Neutrophil (primary cell): Measurements from ENCODE around the gene PTPRD.

Source experiments
- H3K27ac ChIP-seq: fragments of 200-600 bp; sonication (generic); 2 replicates; pipeline ENCODE4 v1.5.1; 2016; ENCODE audit warnings: mild to moderate bottlenecking, moderate library complexity
- H3K27me3 ChIP-seq: fragments of 200-600 bp; sonication (generic); 2 replicates; pipeline ENCODE4 v1.6.0; 2016; ENCODE audit warnings: mild to moderate bottlenecking
- H3K36me3 ChIP-seq: fragments of 200-600 bp; sonication (generic); 2 replicates; pipeline ENCODE4 v1.5.1; 2017
- H3K4me1 ChIP-seq, 2 experiments: fragments of 200-600 bp in 1 of 2; sonication (generic) in 1 of 2; 1 replicate in 1 of 2; 2 replicates in 1 of 2; pipeline versions ENCODE4 v1.5.1 to v1.6.1; 2013 to 2016; ENCODE audit warnings: low read depth in 1 of 2, low read length in 1 of 2, mild to moderate bottlenecking in 1 of 2, moderate library complexity in 1 of 2; ENCODE audit not compliant: control insufficient read depth in 1 of 2, insufficient read depth in 1 of 2
- H3K4me3 ChIP-seq, 2 experiments: fragments of 200-600 bp in 1 of 2; sonication (generic) in 1 of 2; 1 replicate in 1 of 2; 2 replicates in 1 of 2; pipeline ENCODE4 v1.5.1; 2013 to 2016; ENCODE audit warnings: low read depth in 1 of 2, low read length in 1 of 2, mild to moderate bottlenecking in 1 of 2, moderate library complexity in 1 of 2
- H3K9me3 ChIP-seq: fragments of 200-600 bp; sonication (generic); 2 replicates; pipeline ENCODE4 v1.5.1; 2016
- CTCF ChIP-seq: fragments of 200-600 bp; sonication (generic); IDR thresholded peaks from 2 replicates; pipeline ENCODE4 v1.5.1; 2016; ENCODE audit warnings: antibody characterized with exemption

The PTPRD gene

DNA sequence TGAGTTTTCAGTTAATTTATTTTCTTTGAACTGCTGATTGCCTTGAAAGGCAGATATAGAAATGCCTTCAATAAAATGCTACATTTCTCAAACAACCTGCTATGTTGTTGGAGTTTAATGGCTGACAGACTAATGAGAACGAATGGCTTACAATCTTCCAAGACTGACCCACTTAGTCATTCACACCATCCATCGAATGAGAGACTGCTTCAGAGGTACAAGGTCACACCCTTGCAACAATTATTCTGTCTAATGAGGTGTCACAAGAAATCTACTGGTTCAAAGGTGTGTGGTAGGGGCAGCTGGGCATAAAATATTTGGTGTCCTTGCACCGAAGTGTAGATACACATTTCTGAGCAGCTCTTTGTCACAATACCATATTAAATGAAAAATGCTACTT lies 18.3 kb downstream of the PTPRD start:
- H3K9me3 ChIP-seq = no peaks in the 10 kb centered on the region
- no peak overlapping the region for H3K4me3 ChIP-seq
- TF ChIP-seq CTCF = no peak
- no peaks in the 10 kb centered on the region for H3K4me1 ChIP-seq
- no peaks in the 10 kb centered on the region for H3K27me3 ChIP-seq
- H3K27ac ChIP-seq = no peak overlapping the region
- H3K36me3 ChIP-seq = no peaks in the 10 kb centered on the region

GRCh38 chr9:10586407-10586806 lies 26.4 kb downstream of the PTPRD start:
- no peak overlapping the region for H3K4me3 ChIP-seq
- H3K27ac ChIP-seq = no peak overlapping the region
- no peaks in the 10 kb centered on the region for H3K27me3 ChIP-seq
- no peaks in the 10 kb centered on the region for H3K36me3 ChIP-seq
- no peak for TF ChIP-seq CTCF
- H3K4me1 ChIP-seq = no peaks in the 10 kb centered on the region
- no peaks in the 10 kb centered on the region for H3K9me3 ChIP-seq

- no peak for TF ChIP-seq CTCF
- Histone ChIP-seq H3K4me3 (no peak overlapping the region), H3K9me3 (no peaks in the 10 kb centered on the region), H3K4me1 (no peaks in the 10 kb centered on the region), H3K36me3 (no peaks in the 10 kb centered on the region), H3K27me3 (no peaks in the 10 kb centered on the region), H3K27ac (no peak overlapping the region)
These were observed 41.1 kb downstream of the PTPRD start for GRCh38 chr9:10571699-10572098.

DNA sequence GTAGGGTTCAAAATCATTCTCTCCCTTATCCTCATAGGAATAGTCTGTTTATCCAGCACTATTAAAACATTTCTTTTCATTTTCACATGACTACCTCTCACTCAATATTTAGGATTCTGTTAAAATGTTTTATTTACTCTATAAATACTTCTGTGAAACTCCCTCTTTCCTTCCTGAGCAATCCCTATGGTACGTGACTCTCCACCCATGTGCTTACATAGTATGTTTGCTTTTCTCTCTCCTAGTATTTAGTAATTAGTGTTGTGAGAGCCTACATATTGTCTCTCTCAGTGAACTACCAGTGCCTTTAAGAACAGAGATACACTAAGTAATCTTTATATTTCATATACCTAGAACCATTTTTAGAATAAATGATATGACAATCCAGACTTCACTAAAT lies 46.0 kb downstream of the PTPRD start:
- Histone ChIP-seq H3K4me1 (no peaks in the 10 kb centered on the region), H3K27me3 (no peaks in the 10 kb centered on the region), H3K4me3 (no peak overlapping the region), H3K36me3 (no peaks in the 10 kb centered on the region), H3K9me3 (no peaks in the 10 kb centered on the region), H3K27ac (no peak overlapping the region)
- no peak for TF ChIP-seq CTCF

DNA sequence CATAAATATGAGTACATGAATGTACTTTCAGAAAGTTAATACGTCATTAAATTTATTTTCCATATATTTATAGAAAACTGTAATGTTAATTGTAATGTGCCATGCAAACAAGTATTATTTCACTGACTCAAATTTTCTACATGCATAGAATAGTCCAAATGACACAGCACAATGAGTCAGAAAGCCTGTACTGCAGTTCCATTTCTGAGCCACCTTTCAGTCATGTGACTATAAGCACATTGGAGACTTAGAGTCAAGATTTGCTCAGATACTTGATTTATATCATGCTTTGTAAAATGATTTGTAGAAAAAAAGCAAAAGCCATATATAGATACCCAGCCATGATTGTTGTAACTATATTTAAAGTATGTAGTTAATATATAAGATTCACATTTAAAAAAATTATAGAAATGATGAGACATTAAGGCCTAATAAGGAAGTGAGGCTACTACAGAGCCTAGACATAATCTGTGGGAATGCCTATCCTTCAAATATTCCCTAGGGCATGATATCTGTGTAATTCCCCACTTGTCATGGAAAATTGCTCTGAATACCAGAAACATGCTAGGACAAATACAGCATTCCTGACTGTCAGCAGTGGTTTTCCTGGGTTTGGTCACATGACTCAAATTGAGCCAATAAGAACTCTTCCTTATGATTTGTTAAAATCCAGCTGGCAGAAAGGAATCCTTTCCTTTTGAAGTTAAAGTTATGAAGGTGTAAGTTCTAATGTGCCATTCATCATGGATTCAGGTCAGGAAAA lies 50.0 kb downstream of the PTPRD start:
- Histone ChIP-seq H3K4me1 (no peaks in the 10 kb centered on the region), H3K4me3 (no peak overlapping the region), H3K27ac (no peak overlapping the region), H3K9me3 (no peaks in the 10 kb centered on the region), H3K27me3 (no peaks in the 10 kb centered on the region), H3K36me3 (no peaks in the 10 kb centered on the region)
- no peak for TF ChIP-seq CTCF
